A673 (cell line): ENCODE data around the gene DHRS11.

Experiments used
- EZH2 ChIP-seq: fragments of 200-600 bp; sonication (generic); IDR thresholded peaks from 2 replicates; pipeline ENCODE4 v1.6.1; 2017; ENCODE audit warnings: borderline replicate concordance, low read depth, mild to moderate bottlenecking, mixed read lengths, antibody characterized with exemption, low read length; ENCODE audit not compliant: poor library complexity, severe bottlenecking
- TF ChIP-seq, protein P1 (sequence below): fragments of 300-800, 200-600 bp; sonication (generic); conservative IDR thresholded peaks from 2 replicates; pipeline ENCODE4 v1.5.1; 2017; ENCODE audit warnings: low read depth, mild to moderate bottlenecking, antibody characterized with exemption, low read length, moderate library complexity, mixed read lengths

DNA sequence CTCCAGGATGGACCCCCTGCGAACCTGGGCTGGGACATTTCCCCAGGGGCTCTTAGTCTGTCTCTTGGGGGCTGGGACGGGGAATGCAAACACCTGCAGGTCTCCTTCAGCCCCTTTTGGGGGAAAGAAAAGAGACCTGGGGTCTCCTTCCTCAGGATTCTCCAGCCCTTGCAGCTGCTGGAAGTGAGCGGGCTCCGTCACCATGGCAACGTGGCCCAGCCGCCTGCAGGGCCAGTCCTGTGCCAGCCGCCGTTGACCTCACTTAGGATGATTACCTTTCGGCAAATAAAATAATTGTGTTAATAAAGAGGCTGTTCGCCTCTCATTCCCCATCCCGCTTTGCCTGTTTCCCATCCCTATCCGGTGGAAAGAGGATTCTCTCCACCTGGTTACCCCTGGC, 35.4 kb downstream of the DHRS11 start:
- TF ChIP-seq, protein P1, sequence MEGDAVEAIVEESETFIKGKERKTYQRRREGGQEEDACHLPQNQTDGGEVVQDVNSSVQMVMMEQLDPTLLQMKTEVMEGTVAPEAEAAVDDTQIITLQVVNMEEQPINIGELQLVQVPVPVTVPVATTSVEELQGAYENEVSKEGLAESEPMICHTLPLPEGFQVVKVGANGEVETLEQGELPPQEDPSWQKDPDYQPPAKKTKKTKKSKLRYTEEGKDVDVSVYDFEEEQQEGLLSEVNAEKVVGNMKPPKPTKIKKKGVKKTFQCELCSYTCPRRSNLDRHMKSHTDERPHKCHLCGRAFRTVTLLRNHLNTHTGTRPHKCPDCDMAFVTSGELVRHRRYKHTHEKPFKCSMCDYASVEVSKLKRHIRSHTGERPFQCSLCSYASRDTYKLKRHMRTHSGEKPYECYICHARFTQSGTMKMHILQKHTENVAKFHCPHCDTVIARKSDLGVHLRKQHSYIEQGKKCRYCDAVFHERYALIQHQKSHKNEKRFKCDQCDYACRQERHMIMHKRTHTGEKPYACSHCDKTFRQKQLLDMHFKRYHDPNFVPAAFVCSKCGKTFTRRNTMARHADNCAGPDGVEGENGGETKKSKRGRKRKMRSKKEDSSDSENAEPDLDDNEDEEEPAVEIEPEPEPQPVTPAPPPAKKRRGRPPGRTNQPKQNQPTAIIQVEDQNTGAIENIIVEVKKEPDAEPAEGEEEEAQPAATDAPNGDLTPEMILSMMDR, result no peak
- no peak for TF ChIP-seq EZH2
